OCI-LY3 (cell line): Measurements from ENCODE around the gene RHBDD1.

ENCODE experiments used
- EZH2phosphoT487 ChIP-seq: fragments of 200-600 bp; shearing (Covaris generic); IDR thresholded peaks from 2 replicates; pipeline ENCODE4 v1.6.1; 2018; ENCODE audit warnings: antibody characterized with exemption, mixed run types, low read depth
- TF ChIP-seq, protein P1 (sequence below): fragments of 200-600, 300-600 bp; sonication (generic); IDR thresholded peaks from 2 replicates; pipeline ENCODE4 v1.5.1; 2014; ENCODE audit warnings: antibody characterized with exemption, low read length, low read depth

- TF ChIP-seq, protein P1, sequence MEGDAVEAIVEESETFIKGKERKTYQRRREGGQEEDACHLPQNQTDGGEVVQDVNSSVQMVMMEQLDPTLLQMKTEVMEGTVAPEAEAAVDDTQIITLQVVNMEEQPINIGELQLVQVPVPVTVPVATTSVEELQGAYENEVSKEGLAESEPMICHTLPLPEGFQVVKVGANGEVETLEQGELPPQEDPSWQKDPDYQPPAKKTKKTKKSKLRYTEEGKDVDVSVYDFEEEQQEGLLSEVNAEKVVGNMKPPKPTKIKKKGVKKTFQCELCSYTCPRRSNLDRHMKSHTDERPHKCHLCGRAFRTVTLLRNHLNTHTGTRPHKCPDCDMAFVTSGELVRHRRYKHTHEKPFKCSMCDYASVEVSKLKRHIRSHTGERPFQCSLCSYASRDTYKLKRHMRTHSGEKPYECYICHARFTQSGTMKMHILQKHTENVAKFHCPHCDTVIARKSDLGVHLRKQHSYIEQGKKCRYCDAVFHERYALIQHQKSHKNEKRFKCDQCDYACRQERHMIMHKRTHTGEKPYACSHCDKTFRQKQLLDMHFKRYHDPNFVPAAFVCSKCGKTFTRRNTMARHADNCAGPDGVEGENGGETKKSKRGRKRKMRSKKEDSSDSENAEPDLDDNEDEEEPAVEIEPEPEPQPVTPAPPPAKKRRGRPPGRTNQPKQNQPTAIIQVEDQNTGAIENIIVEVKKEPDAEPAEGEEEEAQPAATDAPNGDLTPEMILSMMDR: no peak
- TF ChIP-seq EZH2phosphoT487: no peak
Measured at GRCh38 chr2:226860087-226860486, 24.2 kb downstream of the RHBDD1 start.
